HG02610 (cell line): ENCODE results near the gene FAM107B.

Experiments used
- ATAC-seq: cut with Tn5 transposase; IDR thresholded peaks from one replicate; pipeline ENCODE4 v1.9.1; 2021; ENCODE audit warnings: mild to moderate bottlenecking, moderate library complexity; ENCODE audit not compliant: unreplicated experiment

FAM107B gene

DNA sequence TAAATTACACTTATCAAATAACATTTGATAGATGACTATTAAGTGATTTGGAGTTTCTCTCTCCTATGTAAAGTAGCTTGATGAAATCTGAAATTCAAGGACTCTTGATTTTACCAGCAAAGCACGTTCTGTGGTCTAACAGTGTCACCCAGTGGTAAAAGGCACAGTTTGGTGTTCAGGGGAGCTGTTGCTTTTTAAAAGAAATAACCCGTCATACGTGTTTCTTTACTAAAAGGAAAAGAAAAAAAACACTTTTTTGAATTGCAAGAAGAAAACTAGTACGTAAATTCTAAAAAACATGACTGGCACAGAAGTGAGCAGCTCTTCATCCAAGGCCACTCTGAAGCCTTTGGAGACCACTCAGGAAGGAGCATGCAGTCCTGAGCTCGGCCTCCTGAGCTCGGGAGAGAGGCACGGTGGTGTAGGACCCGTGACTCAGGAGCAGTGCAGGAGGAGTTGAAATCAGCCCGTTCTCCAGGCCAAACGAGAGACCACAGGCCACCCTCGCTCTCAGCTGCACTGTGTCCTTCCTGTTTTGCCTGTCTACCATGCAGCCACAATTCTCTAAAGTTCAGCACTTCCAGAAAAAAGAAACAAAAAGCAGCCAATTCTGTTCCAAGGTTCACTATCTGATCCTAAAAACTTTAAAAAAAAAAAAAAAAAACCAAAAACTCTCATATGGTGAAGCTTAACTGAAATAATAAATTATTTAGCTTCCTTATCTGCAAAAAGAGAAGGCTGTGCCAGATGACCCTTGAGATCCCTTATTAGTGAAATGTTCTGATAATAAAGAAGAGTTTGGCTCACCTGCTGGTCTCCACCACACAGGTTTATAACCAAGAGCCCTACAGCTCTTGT lies 231.4 kb downstream of the FAM107B start:
- peak; percentile 57 for ATAC-seq

DNA sequence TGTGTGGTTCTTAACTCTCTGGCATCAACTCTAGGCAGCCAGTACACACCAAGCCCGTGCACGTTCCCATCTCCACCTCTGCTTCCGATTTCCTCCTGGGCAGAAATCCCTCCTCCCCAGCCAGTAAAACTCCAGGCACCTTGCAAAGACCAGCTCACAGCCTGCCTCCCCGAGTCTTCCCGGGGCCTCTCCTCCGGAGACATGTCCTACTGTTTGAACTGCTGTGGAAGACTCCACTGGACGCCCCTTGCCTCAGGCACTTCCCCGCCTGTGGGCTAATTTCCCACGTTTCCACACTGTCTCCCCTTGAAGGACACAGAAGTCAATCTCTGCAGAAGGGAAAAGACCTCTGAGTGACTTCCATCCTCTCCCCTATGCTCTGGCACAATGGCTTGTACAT lies 233.3 kb downstream of the FAM107B start:
- no peak for ATAC-seq

DNA sequence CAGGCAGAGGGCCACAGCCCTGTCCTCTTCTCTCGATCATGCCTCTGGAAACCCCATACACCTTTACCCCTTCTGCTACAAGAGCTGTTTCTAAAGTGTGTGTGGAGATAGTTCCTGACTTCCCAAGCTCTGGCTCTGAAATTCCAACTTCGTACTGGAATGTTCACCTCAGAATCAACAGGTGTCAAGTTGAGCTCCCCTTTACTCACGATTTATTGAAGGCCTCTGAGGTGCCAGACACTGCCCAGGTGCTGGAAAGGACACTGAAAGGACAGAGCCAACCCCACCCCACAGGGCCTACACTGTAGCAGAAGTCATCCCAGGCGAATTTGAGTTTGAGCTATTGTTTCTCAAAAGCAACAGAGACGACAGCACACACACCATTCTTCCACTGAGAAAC lies 234.1 kb downstream of the FAM107B start:
- ATAC-seq: no peak

DNA sequence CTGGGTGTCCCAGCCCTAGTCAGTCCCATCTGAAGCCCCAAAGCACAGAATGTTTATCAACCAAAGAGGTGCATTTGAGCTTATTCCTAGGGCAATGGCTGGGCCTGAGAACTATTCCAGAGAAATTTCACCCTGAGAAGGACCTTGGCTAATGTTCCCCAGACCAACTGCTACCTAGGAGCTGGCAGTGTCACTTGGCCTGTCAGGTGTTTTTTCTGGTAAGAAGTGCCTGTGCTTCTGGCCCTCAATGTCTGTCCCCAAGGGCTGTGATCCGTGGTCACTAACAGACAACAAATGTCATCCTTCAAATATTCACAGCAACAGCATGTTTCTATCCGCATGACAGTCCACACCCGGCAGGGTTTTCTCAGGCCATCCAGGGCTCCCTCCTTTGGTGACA lies 234.6 kb downstream of the FAM107B start:
- ATAC-seq: no peak

DNA sequence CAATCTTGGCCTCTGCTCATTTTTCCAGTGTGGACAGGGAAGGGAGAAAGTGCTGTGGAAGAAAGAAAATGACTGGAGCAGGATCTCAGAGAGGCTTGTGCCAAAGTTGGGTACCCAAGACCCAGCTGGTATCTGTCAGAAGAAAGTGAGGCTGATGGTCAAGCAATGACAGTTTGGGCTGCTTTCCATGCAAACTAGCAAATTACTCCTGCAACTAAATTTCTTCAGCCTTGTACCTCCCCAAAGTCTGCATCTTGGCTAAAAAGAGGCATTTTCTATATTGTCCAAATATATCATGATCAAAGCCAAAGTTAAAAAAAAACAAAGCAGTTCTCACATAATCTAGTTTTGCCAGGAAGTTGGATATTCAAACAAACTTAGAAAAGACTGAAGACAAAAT lies 235.5 kb downstream of the FAM107B start:
- ATAC-seq: no peak

DNA sequence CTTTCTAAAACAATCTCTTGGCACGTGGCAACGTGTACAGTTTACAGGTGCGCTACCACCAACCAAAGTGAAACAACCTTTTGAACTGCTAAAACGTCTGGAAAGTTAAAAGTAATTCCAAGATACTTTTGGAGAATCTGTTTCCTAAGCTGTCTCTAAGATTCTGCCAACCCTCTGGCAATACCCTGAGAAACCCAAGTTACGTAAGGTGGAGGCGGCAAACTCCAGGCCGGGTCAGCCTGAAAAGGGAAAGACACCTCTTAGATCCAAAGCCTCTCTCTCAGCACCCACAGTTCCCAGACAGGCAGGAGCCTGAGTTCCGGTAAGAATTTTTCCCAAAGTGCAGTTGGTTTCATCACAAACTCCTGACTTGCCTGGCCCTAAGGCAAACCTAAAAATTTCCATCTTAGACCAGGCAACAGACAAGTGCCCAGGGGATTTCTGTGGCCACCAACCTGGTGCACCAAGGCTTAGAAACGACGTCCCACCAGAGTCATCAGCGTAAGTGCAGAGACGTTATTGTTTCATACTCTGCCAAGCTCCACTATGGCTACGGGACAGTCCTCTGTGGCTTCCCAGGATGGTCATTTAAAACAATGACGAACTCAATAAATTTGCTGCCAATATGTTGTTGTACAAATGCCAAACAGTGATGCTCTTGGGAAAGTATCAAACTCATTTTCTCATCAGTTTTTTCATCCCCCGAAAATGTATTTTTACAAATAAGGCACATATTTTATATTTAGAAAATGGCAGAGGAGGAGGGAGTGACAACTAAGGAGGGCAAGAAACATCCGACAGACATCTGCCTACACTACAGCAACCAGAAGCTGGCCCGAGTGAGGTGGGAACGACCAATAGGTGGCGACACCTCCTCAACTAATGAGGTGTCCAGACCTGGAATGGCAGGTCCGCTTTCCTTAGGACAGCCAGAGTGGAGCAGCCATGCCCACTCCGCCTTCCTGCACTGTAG lies 238.2 kb downstream of the FAM107B start:
- no peak for ATAC-seq

DNA sequence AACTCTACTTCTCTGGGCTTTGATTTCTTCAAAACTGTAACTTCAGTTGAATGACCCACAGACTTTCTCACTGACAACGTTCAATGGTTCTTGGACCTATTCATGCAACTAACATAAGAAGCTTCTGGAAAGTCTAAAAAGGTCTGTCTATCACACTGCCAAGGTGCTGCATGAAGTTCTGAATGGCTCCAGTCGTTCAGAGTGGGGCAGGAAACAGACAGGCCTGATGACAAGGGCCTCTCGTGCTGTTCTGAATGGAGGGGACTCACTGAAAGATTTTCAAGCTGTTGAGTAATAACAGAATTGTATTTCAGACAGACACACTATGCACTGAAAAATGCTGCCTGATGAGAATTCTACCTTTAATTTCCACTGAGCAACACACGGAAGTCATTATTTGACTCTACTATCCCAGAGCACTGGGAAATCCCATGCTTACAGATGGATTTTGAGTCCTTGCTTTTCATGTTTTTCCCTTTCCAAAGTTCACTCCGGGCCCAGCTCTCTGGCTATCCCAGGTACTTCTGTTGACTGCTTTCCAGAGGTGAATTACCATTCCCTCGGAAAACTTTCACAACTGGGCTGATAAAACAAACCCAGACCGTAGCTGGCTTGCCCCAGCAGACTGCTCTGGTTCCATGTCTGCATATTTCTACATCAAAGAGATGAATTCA lies 239.1 kb downstream of the FAM107B start:
- ATAC-seq: no peak

DNA sequence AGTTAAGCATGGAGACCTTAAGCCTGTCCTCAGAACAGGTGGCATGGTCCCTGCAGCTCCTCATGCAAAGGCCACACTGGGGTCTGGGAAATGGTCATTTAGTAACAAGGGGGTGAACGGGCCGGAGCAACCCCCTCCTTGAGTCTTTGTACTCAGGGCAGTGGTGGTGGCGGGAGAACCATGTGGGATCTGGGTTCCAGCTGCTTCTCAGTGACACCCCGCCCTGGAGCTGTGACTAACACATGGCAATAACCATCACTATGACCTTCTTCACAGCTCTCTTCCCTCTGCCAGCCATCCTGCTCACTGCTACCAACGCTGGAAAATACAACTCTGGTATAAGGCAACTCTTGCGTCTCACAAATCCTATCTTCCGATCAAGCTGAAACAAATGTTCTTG lies 240.5 kb downstream of the FAM107B start:
- no peak for ATAC-seq

DNA sequence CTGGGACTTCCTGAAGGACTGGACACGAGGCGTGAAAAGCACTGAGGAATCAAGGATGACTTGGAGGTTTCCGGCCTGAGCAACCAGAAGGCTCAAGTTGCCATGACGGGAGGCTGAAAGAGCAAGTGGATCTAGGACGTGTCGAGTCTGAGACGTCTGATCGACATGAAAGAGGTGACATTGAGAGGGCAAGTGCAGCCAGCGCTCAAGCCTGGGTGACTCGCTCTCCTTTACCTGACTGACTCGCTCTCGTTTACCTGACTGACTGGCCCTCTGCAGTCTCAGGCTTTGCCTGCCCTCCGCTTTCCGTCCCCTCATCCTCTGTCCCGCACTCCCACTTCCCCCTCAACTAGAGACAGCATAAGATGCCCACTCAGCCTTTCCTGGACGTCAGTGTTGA lies 241.4 kb downstream of the FAM107B start:
- no peak for ATAC-seq

DNA sequence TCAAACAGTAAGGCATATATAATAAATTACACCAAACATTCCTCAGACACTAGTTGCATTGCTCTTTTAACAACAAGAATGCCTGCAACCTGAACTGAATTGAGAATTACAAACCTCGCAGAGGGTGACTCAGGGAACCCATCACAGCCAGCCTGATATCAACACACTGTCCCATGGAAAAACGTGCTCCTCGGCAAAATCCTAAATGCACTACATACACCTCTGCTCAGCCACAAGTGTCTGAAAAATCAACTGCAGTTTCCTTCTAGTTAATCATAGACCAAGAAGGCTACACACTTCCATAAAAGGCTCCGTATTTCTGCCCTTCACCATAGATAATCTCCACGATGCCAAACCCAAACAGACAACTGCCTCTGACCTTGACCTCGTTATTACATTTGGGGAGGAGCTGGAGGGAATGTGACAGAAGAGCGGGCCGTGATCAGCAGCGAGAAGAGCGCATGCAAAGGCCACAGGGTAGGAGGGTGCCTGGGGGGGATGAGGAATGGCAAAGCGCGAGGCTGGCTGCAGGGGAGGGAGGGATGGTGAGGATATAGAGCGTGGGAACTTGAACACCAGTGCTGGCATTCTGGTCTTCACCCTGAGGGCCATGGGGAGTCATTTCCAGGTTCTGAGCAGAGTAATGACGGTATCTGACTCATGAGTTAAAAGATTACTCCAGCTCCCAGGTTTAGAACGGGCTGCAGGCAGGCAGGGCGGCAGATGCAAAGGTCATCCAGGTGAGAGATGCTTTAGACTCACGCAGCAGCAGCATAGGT lies 242.0 kb downstream of the FAM107B start:
- no peak for ATAC-seq

DNA sequence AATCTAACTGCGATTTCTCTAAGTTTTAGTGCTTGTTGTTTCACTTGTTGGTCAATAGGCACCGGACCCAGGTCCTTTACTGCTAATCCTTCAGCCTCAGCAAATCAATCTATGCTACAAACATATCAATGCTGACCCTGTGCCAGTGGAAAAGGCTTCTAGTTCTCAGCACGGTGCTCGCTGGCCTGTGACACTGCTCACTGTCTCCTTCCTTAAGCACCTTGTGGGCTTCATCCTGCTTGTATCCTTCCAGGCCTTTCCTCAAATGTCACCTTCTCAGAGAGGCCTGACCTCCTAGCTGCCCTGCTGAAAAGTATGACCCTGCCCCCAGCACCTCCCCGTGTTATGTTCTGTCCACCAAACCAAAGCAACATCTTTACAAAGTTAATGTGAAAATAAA lies 242.7 kb downstream of the FAM107B start:
- ATAC-seq: no peak

DNA sequence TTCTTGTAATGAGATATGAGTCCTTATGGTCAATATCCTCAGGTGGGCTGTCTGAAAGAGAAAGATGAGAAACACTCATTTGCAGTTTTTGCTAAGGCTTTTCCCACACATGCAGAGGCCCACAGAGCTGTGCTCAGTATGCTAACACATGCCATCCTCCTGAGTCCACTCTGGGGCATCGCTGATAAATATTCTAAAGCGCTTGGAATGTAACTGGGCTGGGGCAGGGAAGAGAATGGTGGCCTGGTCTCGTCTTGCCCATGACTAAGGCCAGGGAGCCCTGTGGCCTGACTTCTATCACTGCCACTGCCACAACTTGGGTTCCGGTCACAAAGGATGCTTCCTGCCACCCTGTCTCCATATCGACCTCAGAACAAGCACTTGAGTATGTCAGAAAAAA lies 244.2 kb downstream of the FAM107B start:
- no peak for ATAC-seq

DNA sequence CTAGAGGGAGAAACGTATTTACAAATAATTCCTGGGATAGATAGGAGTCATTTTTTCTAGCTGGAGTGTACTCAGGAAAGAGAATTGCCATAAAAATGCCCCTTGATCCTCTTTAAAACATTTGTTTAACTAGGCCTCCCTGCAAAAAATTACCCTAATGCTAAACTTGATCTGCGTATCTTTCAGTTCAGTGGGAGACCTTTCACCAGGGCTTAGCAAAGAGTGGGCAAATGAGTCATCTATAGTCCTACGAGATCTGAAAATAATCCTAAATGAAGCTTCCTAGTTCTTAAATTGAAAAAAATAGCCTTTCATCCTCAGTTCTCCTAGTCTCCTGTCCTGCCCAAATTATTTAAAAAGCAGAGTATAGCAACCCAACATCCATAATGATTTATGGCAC lies 245.3 kb downstream of the FAM107B start:
- ATAC-seq: no peak

DNA sequence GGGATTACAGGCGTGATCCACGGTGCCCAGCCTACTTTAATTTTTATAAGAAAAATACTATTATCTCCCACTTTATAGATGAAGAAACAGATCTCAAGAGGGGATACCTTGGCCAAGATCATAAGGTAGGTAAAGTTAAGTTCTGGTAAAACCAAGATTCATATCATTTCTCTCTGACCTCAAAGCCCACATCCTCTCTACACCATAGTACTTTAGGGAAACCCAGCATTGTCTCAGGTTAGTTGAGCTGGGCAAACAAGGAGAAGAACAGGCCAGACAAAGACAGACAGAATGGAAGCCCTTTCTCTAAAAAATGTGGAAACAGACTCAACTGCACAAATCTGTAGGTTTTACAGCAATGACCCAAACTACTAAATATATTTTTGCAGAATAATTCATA lies 246.2 kb downstream of the FAM107B start:
- ATAC-seq: peak; percentile 63

DNA sequence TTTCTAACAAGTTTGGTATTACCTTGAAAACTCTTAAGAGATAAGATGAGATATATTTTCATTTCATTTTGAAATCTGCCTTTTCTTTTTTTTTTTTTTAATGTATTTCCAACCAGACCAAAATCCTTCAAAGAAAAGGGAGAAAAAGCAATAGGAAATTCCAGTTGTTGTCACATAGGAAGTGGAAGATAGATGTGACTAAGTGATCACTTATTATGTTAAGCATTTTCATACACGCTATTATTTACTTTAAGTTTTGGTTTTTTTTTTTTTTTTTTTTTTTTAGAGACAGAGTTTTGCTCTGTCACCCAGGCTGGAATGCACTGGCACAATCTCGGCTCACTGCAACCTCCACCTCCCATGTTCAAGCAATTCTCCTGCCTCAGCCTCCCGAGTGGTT lies 246.8 kb downstream of the FAM107B start:
- no peak for ATAC-seq

DNA sequence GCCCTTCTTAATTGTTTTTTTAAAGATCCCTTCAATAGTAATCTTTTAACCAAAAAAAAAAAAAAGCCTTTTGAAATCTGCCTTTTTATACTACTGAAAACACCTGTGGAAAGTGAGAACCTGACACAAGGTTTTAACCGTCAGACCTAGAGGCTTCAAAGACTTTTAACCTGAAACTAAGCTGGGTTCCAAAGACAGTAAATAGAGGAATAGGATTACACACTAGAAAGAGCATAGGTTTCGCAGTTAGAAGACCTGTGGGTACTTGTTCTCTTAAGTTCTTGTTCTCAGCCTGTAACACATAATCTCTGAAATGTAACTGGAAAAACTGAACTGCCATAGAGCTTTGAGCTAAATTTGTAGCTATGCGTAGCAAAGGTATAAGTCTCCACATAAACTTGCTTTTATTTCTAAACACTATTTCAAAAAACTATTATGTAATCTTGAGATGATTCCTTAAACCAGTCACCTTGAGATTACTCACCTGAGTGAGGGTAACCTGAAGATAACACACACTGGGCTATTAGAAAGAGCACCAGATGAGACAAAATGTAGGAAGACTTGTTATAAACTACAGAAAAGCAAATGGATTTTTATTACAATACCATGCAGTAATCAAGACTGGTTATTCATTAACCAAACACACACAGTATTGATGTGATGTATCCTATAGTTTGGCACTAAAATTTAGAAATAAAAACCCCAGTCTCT lies 247.4 kb downstream of the FAM107B start:
- no peak for ATAC-seq

DNA sequence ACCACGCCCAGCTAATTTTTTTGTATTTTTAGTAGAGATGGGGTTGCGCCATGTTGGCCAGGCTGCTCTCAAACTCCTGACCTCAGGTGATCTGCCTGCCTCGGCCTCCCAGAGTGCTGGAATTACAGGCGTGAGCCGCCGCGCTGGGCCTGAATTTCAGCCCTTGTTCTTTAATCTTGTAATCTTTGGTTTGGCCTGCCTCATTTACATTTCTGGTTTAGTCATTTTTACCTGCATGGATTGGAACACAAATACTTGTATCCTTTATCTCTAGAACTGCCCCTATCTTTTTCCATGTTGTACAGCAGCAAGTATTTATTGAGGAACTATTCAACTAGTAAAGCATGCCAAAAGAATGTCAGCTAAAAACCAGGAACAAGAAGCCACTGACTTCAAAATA lies 248.4 kb downstream of the FAM107B start:
- ATAC-seq: no peak

DNA sequence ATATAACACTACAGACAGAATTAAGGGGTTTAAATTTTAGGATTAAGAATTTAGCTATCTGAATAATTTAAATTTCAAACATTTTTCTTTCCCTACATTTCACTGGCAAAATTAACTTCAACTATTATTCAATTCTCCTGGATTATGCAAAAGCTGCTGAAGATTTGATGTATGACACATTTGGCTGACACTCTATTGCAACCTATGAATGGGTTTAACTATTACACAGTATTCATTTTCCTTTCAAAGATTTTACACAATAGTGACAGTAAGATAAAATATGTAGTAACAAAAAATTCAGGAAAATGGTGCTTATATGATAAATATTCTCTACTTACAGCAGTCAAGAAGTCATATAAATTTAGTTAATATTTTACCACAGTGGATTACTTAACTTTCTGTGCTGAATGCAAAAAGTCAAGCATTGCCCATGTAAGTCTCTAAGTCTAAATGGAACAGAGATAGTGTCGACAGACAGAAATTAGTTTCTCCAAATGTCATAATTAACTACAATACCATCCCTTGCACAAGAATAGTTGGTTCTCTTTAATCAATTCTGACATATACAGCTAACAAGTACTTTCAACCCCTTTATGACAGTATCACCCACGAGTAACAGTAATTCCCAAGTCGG lies 249.9 kb downstream of the FAM107B start:
- ATAC-seq: no peak

DNA sequence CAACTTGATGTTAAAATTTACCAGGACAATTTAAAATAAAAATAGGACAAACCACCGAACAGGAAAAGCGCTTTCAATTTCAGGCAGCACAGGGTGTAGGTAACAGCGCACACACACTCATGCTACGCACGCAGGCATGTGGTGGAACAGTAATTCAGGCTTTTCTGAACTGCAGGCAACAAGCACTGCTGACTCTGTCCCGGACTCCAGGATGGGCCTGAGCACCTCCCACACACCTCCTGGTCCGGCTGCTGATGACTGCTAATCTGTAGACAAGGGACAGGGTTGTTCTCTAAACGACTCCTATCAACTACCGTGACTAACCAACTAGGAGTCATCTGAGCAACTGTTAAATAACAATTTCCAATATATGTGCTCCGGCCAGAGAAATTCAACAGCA lies 251.4 kb downstream of the FAM107B start:
- ATAC-seq: no peak
